A549 (cell line): ENCODE data around the gene PIP4K2B. TPM values are rescaled to one million over a fixed set of nuclear protein-coding genes. Genes with fewer than 3 reads are reported as not detected.

Experiments used
- ATAC-seq, 2 experiments: fragments of 200-7000 bp in 1 of 2; fragments of >200 bp in 1 of 2; cut with Nextera tagmentation in 1 of 2; cut with Tn5 transposase in 1 of 2; 3 replicates each; pipeline versions ENCODE4 v1.8.0 to v1.9.1; 2018 to 2020; ENCODE audit warnings: mild to moderate bottlenecking in 1 of 2, moderate library complexity in 1 of 2
- CTCF ChIA-PET: fragments of 300-600 bp; sonication (Branson Sonifier 250); formaldehyde crosslinking; extraction: SDS; loops from one replicate; lab custom pipeline; 2021; ENCODE audit warnings: antibody characterized with exemption, inconsistent platforms; lab: Yijun Ruan, JAX
- POLR2A ChIA-PET: fragments of 350-600 bp; formaldehyde crosslinking; extraction: SDS; loops from one replicate; lab custom pipeline; 2021; ENCODE audit warnings: antibody characterized with exemption, inconsistent platforms; lab: Yijun Ruan, JAX
- DNase-seq, 2 experiments: peaks; one replicate each; pipeline versions ENCODE4 v3.0.0 to v3.0.0-alpha.2; 2011 to 2016; ENCODE audit warnings: low read depth in 1 of 2, low spot score in 1 of 2
- FAIRE-seq: peaks from 2 replicates; lab custom pipeline; 2011; peaks lifted over from hg19 to GRCh38; lab: Jason Lieb, UNC
- H3K27ac ChIP-seq, 2 experiments: fragments of >200 bp; sonication (Bioruptor Twin); formaldehyde crosslinking; 3 replicates each; pipeline ENCODE4 v1.5.1; 2016 to 2017
- H3K4me1 ChIP-seq: fragments of >200 bp; sonication (Bioruptor Twin); formaldehyde crosslinking; 3 replicates; pipeline ENCODE4 v1.6.1; 2016
- H3K4me2 ChIP-seq: fragments of >200 bp; sonication (Bioruptor Twin); formaldehyde crosslinking; 3 replicates; pipeline ENCODE4 v1.6.1; 2016
- H3K4me3 ChIP-seq: fragments of >200 bp; sonication (Bioruptor Twin); formaldehyde crosslinking; 3 replicates; pipeline ENCODE4 v1.5.1; 2016
- H3K9me3 ChIP-seq: fragments of >200 bp; sonication (Bioruptor Twin); formaldehyde crosslinking; 3 replicates; pipeline ENCODE4 v1.6.1; 2016
- CEBPB ChIP-seq, 2 experiments: fragments of >200 bp in 1 of 2; sonication (Bioruptor Twin) in 1 of 2; formaldehyde crosslinking in 1 of 2; IDR thresholded peaks; 2 replicates each; pipeline ENCODE4 v1.6.1; 2012 to 2016
- CHD4 ChIP-seq: fragments of 200-600 bp; sonication (generic); IDR thresholded peaks from 2 replicates; pipeline ENCODE4 v1.6.1; 2016; ENCODE audit warnings: antibody characterized with exemption, mild to moderate bottlenecking, borderline replicate concordance
- EHF ChIP-seq: fragments of 250-450 bp; sonication (Bioruptor Pico); IDR thresholded peaks from 2 replicates; pipeline ENCODE4 v1.5.0; 2020; ENCODE audit warnings: mild to moderate bottlenecking
- EP300 ChIP-seq, 2 experiments: fragments of >200 bp; sonication (Bioruptor Twin); formaldehyde crosslinking; IDR thresholded peaks; 2 replicates in 1 of 2; 3 replicates in 1 of 2; pipeline ENCODE4 v1.6.1; 2016 to 2017
- FOSL2 ChIP-seq, 2 experiments: fragments of 450-650 bp in 1 of 2; fragments of >200 bp in 1 of 2; sonication (Bioruptor Twin) in 1 of 2; formaldehyde crosslinking; IDR thresholded peaks; 2 replicates each; pipeline versions ENCODE4 v1.5.0 to v1.6.1; 2016 to 2020; ENCODE audit warnings: mild to moderate bottlenecking in 1 of 2, moderate library complexity in 1 of 2
- HES2 ChIP-seq: fragments of >200 bp; sonication (Bioruptor Twin); formaldehyde crosslinking; IDR thresholded peaks from 2 replicates; pipeline ENCODE4 v1.6.1; 2016
- HEYL ChIP-seq: fragments of 250-450 bp; sonication (Bioruptor Pico); IDR thresholded peaks from 2 replicates; pipeline ENCODE4 v1.8.0; 2021; ENCODE audit warnings: mild to moderate bottlenecking, moderate library complexity
- HOXB5 ChIP-seq: fragments of 250-450 bp; sonication (Bioruptor Pico); IDR thresholded peaks from 2 replicates; pipeline ENCODE4 v1.5.0; 2020; ENCODE audit warnings: mild to moderate bottlenecking, moderate library complexity
- JUN ChIP-seq, 2 experiments: fragments of >200 bp; sonication (Bioruptor Twin); formaldehyde crosslinking; IDR thresholded peaks; 2 replicates in 1 of 2; 3 replicates in 1 of 2; pipeline ENCODE4 v1.6.1; 2016 to 2017
- MAZ ChIP-seq: fragments of 150-350 bp; IDR thresholded peaks from 2 replicates; pipeline ENCODE4 v1.6.1; 2014; ENCODE audit warnings: antibody characterized with exemption, low read depth, low read length, borderline replicate concordance
- PHF8 ChIP-seq: fragments of 200-600 bp; sonication (generic); IDR thresholded peaks from 2 replicates; pipeline ENCODE4 v1.6.1; 2016; ENCODE audit warnings: low read depth, mild to moderate bottlenecking, antibody characterized with exemption, moderate library complexity, borderline replicate concordance
- POLR2AphosphoS2 ChIP-seq: conservative IDR thresholded peaks from 2 replicates; pipeline ENCODE4 v1.6.1; 2012; ENCODE audit warnings: low read length, improper control_type of control experiment, inconsistent platforms
- RAD21 ChIP-seq, 2 experiments: fragments of >200 bp in 1 of 2; sonication (Bioruptor Twin) in 1 of 2; formaldehyde crosslinking in 1 of 2; IDR thresholded peaks in 1 of 2; conservative IDR thresholded peaks in 1 of 2; 2 replicates in 1 of 2; 3 replicates in 1 of 2; pipeline ENCODE4 v1.6.1; 2012 to 2018; ENCODE audit warnings: inconsistent platforms in 1 of 2
- RARB ChIP-seq: fragments of 250-450 bp; sonication (Bioruptor Pico); IDR thresholded peaks from 2 replicates; pipeline ENCODE4 v1.8.0; 2021; ENCODE audit warnings: mild to moderate bottlenecking, moderate library complexity
- TFCP2L1 ChIP-seq: fragments of 250-450 bp; sonication (Bioruptor Pico); IDR thresholded peaks from 2 replicates; pipeline ENCODE4 v1.5.0; 2021; ENCODE audit warnings: mild to moderate bottlenecking
- TP53 ChIP-seq: fragments of 250-450 bp; sonication (Bioruptor Pico); IDR thresholded peaks from 2 replicates; pipeline ENCODE4 v1.5.0; 2021; ENCODE audit warnings: mild to moderate bottlenecking, moderate library complexity
- ZC3H11A ChIP-seq: fragments of 450-650 bp; IDR thresholded peaks from 2 replicates; pipeline ENCODE4 v1.6.1; 2014; ENCODE audit warnings: antibody characterized with exemption, mild to moderate bottlenecking
- WGBS: methylation state at CpG from one replicate; pipeline ENCODE4 v1.1.6; 2017; ENCODE audit errors: missing lambda C conversion rate; 5-methylcytosine and 5-hydroxymethylcytosine counted together
- polyA plus RNA-seq, 4 experiments: library from polyadenylated mRNA; depleted of rRNA in 3 of 4; stranded (reverse); fragments of >200 nt; fragmentation: RNase III in 1 of 4; extraction: RNeasy Plus Mini Kit Qiagen cat#74134 plus additional on column Dnase treatment in 1 of 4; gene quantifications; 2 replicates in 3 of 4; 3 replicates in 1 of 4; pipeline ENCODE4 v1.2.3, GENCODE V29; 2011 to 2017
- TF ChIP-seq, protein P1 (sequence below): fragments of 250-450 bp; sonication (Bioruptor Pico); IDR thresholded peaks from 2 replicates; pipeline ENCODE4 v1.5.0; 2021; ENCODE audit warnings: mild to moderate bottlenecking, moderate library complexity, borderline replicate concordance
- TF ChIP-seq, protein P2 (sequence below): fragments of 450-650 bp; IDR thresholded peaks from 2 replicates; pipeline ENCODE4 v1.6.1; 2014; ENCODE audit warnings: antibody characterized with exemption
- TF ChIP-seq, protein P3 (sequence below): IDR thresholded peaks from 2 replicates; pipeline ENCODE4 v1.6.1; 2012

The PIP4K2B gene
- polyA plus RNA-seq, 2 of the 4 experiments (the other 2 are of a cell fraction) = 40.3 to 53.7 TPM

DNA sequence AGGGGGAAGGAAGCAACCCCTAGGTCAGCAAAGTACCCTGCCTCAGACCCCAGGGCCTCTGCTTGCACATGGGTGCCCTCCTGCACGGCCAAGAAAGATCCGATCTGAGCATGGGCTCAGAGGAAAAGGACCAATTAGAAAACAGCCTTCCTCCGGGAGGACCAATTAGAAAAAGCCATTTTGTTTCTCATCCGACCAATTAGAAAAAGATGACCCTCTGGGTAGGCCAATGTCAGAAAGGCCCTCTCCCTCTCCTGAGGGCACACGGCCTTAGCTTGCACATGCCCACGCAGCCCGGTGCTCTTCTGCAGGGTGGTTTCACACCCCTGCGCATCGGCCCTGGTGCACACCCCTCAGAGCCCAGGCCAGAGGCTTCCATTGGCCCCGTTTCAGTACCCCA is 74.3 kb downstream of the PIP4K2B start:
- no peak overlapping the region for H3K4me3 ChIP-seq
- peak in 1 of 2 experiments; percentile 9; a peak in 2 of 6 replicates for ATAC-seq
- DNase-seq = no peak
- no peaks in the 10 kb centered on the region for H3K9me3 ChIP-seq
- no peak overlapping the region for H3K4me2 ChIP-seq
- WGBS = 87% methylated on average over 10 of the region's 10 CpGs
- CTCF ChIA-PET = interaction anchor here (1.3 to 12.9 kb wide), 5 partner anchors 10 to 58 kb away, joined by 3 to 102 read pairs (median 4); no protein-coding TSS in a partner anchor
- no peak overlapping the region for H3K27ac ChIP-seq
- POLR2A ChIA-PET = no interaction called here
- TF ChIP-seq POLR2AphosphoS2 (no peak), PHF8 (no peak), MAZ (no peak), HES2 (no peak), CEBPB (IDR thresholded peaks at IDR 0.05) (no peak), EHF (CRISPR knock-in tag) (no peak), JUN (IDR thresholded peaks at IDR 0.05) (no peak), RAD21 (conservative IDR thresholded peaks at IDR 0.05 in 1 of 2, IDR thresholded peaks at IDR 0.05 in 1 of 2) (no peak), FOSL2 (IDR thresholded peaks at IDR 0.05) (no peak), FOSL2 (CRISPR knock-in tag; IDR thresholded peaks at IDR 0.05) (no peak), TP53 (CRISPR knock-in tag) (no peak), EP300 (IDR thresholded peaks at IDR 0.05) (no peak), HEYL (CRISPR knock-in tag) (no peak), TFCP2L1 (CRISPR knock-in tag) (no peak), CHD4 (no peak), RARB (CRISPR knock-in tag) (no peak)
- TF ChIP-seq, protein P1, sequence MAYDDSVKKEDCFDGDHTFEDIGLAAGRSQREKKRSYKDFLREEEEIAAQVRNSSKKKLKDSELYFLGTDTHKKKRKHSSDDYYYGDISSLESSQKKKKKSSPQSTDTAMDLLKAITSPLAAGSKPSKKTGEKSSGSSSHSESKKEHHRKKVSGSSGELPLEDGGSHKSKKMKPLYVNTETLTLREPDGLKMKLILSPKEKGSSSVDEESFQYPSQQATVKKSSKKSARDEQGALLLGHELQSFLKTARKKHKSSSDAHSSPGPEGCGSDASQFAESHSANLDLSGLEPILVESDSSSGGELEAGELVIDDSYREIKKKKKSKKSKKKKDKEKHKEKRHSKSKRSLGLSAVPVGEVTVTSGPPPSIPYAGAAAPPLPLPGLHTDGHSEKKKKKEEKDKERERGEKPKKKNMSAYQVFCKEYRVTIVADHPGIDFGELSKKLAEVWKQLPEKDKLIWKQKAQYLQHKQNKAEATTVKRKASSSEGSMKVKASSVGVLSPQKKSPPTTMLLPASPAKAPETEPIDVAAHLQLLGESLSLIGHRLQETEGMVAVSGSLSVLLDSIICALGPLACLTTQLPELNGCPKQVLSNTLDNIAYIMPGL (CRISPR knock-in tag) = no peak
- TF ChIP-seq, protein P2, sequence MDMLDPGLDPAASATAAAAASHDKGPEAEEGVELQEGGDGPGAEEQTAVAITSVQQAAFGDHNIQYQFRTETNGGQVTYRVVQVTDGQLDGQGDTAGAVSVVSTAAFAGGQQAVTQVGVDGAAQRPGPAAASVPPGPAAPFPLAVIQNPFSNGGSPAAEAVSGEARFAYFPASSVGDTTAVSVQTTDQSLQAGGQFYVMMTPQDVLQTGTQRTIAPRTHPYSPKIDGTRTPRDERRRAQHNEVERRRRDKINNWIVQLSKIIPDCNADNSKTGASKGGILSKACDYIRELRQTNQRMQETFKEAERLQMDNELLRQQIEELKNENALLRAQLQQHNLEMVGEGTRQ = no peak
- no peak for FAIRE-seq
- peaks cover 12% of the 10 kb centered on the region; the same call in 2 of the 3 replicates for H3K4me1 ChIP-seq

DNA sequence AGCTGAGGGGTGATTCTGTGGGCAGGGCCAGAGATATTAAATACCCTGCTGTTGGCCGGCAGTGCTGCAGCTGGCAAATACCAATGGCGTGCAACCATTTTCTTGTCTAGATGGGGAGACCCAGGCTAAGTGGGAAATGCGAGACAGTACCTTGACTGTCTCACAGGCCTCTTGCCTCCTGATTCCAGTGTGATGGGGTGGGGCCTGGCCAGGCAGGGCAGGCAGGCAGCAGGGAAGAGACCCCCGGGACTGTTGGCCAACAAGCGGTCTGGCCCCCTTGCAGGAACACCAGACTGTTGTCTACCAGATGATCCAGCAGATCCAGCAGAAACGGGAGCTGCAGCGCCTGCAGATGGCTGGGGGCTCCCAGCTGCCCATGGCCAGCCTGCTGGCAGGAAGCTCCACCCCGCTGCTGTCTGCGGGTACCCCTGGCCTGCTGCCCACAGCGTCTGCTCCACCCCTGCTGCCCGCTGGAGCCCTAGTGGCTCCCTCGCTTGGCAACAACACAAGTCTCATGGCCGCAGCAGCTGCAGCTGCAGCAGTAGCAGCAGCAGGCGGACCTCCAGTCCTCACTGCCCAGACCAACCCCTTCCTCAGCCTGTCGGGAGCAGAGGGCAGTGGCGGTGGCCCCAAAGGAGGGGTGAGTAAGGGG is 74.9 kb downstream of the PIP4K2B start:
- TF ChIP-seq HOXB5 (no peak), MAZ (no peak), POLR2AphosphoS2 (no peak), ZC3H11A (no peak)
- TF ChIP-seq, protein P3, sequence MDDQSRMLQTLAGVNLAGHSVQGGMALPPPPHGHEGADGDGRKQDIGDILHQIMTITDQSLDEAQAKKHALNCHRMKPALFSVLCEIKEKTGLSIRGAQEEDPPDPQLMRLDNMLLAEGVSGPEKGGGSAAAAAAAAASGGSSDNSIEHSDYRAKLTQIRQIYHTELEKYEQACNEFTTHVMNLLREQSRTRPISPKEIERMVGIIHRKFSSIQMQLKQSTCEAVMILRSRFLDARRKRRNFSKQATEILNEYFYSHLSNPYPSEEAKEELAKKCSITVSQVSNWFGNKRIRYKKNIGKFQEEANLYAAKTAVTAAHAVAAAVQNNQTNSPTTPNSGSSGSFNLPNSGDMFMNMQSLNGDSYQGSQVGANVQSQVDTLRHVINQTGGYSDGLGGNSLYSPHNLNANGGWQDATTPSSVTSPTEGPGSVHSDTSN = no peak
- 84% methylated on average over 13 of the region's 16 CpGs for WGBS
- FAIRE-seq = no peak
- Histone ChIP-seq H3K4me2 (no peak overlapping the region), H3K4me3 (no peak overlapping the region), H3K27ac (no peak overlapping the region), H3K4me1 (peaks cover 9% of the 10 kb centered on the region; the same call in 2 of the 3 replicates), H3K9me3 (no peaks in the 10 kb centered on the region)
- DNase-seq = no peak
- ChIA-PET CTCF (interaction anchor here (1.3 to 12.9 kb wide), 6 partner anchors 11 to 57 kb away, joined by 3 to 102 read pairs (median 4); no protein-coding TSS in a partner anchor), POLR2A (no interaction called here)
- no peak for ATAC-seq
